ENCODE measurements around the gene POLR2F. TPM values are rescaled to one million over a fixed set of nuclear protein-coding genes. Genes with fewer than 3 reads are reported as not detected.
"Not testable (repeated sequence)": the region's sequence is repeated elsewhere in the genome, so short reads cannot be mapped to it uniquely, and the experiment has no call there.

The POLR2F gene
- polyA plus RNA-seq, 1 experiment = 87.4 TPM

- H3K4me3 ChIP-seq (ENCODE audit: low read depth, low read length) = no peak overlapping the region
- ChIA-PET CTCF (interaction anchor here (0.5 kb wide), 1 partner anchor 10 kb away, joined by 4 read pairs; no protein-coding TSS in a partner anchor), POLR2A (interaction anchor here (1.0 kb wide), 1 partner anchor 37 kb away, joined by 6 read pairs; no protein-coding TSS in a partner anchor)
- no peak for TF ChIP-seq CTCF (IDR thresholded peaks at IDR 0.05; ENCODE audit: low read depth, low read length)
- H3K27me3 ChIP-seq (ENCODE audit: control insufficient read depth, insufficient read depth, low read length) = no peaks in the 10 kb centered on the region
- DNase-seq (ENCODE audit: low read depth, low spot score) = no peak
- H3K27ac ChIP-seq (ENCODE audit: low read depth, low read length) = no peak overlapping the region
- no peaks in the 10 kb centered on the region; the same call in 1 of the 2 replicates for H3K9me3 ChIP-seq (ENCODE audit: control insufficient read depth, insufficient read depth, low read length)
Observed at GRCh38 chr22:37942133-37942532, 11.4 kb upstream of the POLR2F start.

- ChIA-PET CTCF (no interaction called here), POLR2A (no interaction called here)
- H3K4me3 ChIP-seq (ENCODE audit: low read depth, low read length) = no peak overlapping the region
- H3K9me3 ChIP-seq (ENCODE audit: control insufficient read depth, insufficient read depth, low read length) = no peaks in the 10 kb centered on the region; the same call in 1 of the 2 replicates
- DNase-seq (ENCODE audit: low read depth, low spot score) = no peak
- no peaks in the 10 kb centered on the region for H3K27me3 ChIP-seq (ENCODE audit: control insufficient read depth, insufficient read depth, low read length)
- H3K27ac ChIP-seq (ENCODE audit: low read depth, low read length) = no peak overlapping the region
- TF ChIP-seq CTCF (IDR thresholded peaks at IDR 0.05; ENCODE audit: low read depth, low read length) = no peak
Observed at GRCh38 chr22:37943136-37943824, 10.2 kb upstream of the POLR2F start.

- no peak overlapping the region for H3K4me3 ChIP-seq (ENCODE audit: low read depth, low read length)
- no peaks in the 10 kb centered on the region; the same call in 1 of the 2 replicates for H3K9me3 ChIP-seq (ENCODE audit: control insufficient read depth, insufficient read depth, low read length)
- H3K27me3 ChIP-seq (ENCODE audit: control insufficient read depth, insufficient read depth, low read length) = no peaks in the 10 kb centered on the region
- ChIA-PET POLR2A (no interaction called here), CTCF (no interaction called here)
- TF ChIP-seq CTCF (IDR thresholded peaks at IDR 0.05; ENCODE audit: low read depth, low read length) = no peak
- DNase-seq (ENCODE audit: low read depth, low spot score) = no peak
- H3K27ac ChIP-seq (ENCODE audit: low read depth, low read length) = no peak overlapping the region
Observed at GRCh38 chr22:37943825-37944198, 9.7 kb upstream of the POLR2F start.

- CTCF ChIA-PET; H3K27ac ChIP-seq (ENCODE audit: low read depth, low read length); H3K27me3 ChIP-seq (ENCODE audit: control insufficient read depth, insufficient read depth, low read length); H3K9me3 ChIP-seq (ENCODE audit: control insufficient read depth, insufficient read depth, low read length); H3K4me3 ChIP-seq (ENCODE audit: low read depth, low read length); DNase-seq (ENCODE audit: low read depth, low spot score); POLR2A ChIA-PET: not testable (repeated sequence)
Observed at GRCh38 chr22:37944423-37944822, 9.1 kb upstream of the POLR2F start.

GRCh38 chr22:37947142-37947795 is 6.2 kb upstream of the POLR2F start:
- H3K4me3 ChIP-seq (ENCODE audit: low read depth, low read length); H3K9me3 ChIP-seq (ENCODE audit: control insufficient read depth, insufficient read depth, low read length); H3K27me3 ChIP-seq (ENCODE audit: control insufficient read depth, insufficient read depth, low read length); H3K27ac ChIP-seq (ENCODE audit: low read depth, low read length); DNase-seq (ENCODE audit: low read depth, low spot score); POLR2A ChIA-PET: not testable (repeated sequence)
- CTCF ChIA-PET = interaction anchor here (0.7 to 1.8 kb wide), 2 partner anchors 13 to 18 kb away, joined by 4 to 8 read pairs; no protein-coding TSS in a partner anchor

GRCh38 chr22:37951305-37951704 is 2.2 kb upstream of the POLR2F start:
- DNase-seq (ENCODE audit: low read depth, low spot score) = no peak
- Histone ChIP-seq H3K27ac (ENCODE audit: low read depth, low read length) (no peak overlapping the region), H3K27me3 (ENCODE audit: control insufficient read depth, insufficient read depth, low read length) (no peaks in the 10 kb centered on the region), H3K4me3 (ENCODE audit: low read depth, low read length) (no peak overlapping the region), H3K9me3 (ENCODE audit: control insufficient read depth, insufficient read depth, low read length) (no peaks in the 10 kb centered on the region; the same call in 1 of the 2 replicates)
- ChIA-PET CTCF (interaction anchor here (0.6 to 1.8 kb wide), 5 partner anchors 9 to 64 kb away, joined by 4 to 15 read pairs (median 6); no protein-coding TSS in a partner anchor), POLR2A (interaction anchor here (0.7 kb wide), 1 partner anchor 410 kb away, joined by 8 read pairs; no protein-coding TSS in a partner anchor)
- peak; percentile 24; the same call in 1 of the 2 replicates for TF ChIP-seq CTCF (IDR thresholded peaks at IDR 0.05; ENCODE audit: low read depth, low read length)

GRCh38 chr22:37952629-37953028 is 870 bp upstream of the POLR2F start:
- POLR2A ChIA-PET; H3K27ac ChIP-seq (ENCODE audit: low read depth, low read length); H3K9me3 ChIP-seq (ENCODE audit: control insufficient read depth, insufficient read depth, low read length); DNase-seq (ENCODE audit: low read depth, low spot score); H3K27me3 ChIP-seq (ENCODE audit: control insufficient read depth, insufficient read depth, low read length): not testable (repeated sequence)
- H3K4me3 ChIP-seq (ENCODE audit: low read depth, low read length) = peak overlapping the region; percentile 100
- CTCF ChIA-PET = interaction anchor here (0.7 to 1.8 kb wide), 3 partner anchors 13 to 203 kb away, joined by 3 to 15 read pairs (median 7); no protein-coding TSS in a partner anchor
